Measurements from ENCODE around the gene SLC9A8. TPM values are rescaled to one million over a fixed set of nuclear protein-coding genes. Genes with fewer than 3 reads are reported as not detected.
A peak's percentile ranks its signal among the peaks of the same experiment; 100 is the strongest.

Gene SLC9A8
- total RNA-seq, 1 donor, result 7.3 TPM

GRCh38 chr20:49866051-49866450 is 53.4 kb downstream of the SLC9A8 start:
- H3K4me3 ChIP-seq (ENCODE audit: low read depth, low read length), result no peak overlapping the region
- DNase-seq (ENCODE audit: low read depth), result peak; percentile 95

GRCh38 chr20:49867453-49868215 is 55.0 kb downstream of the SLC9A8 start:
- DNase-seq (ENCODE audit: low read depth), result no peak
- TF ChIP-seq CTCF (IDR thresholded peaks at IDR 0.05; ENCODE audit: insufficient read depth, low read depth, low read length), result no peak
- no peak overlapping the region for H3K4me3 ChIP-seq (ENCODE audit: low read depth, low read length)

More at GRCh38 chr20:49866051-49866450, 53.4 kb downstream of the SLC9A8 start:
- TF ChIP-seq CTCF (IDR thresholded peaks at IDR 0.05; ENCODE audit: insufficient read depth, low read depth, low read length), result no peak

- H3K4me3 ChIP-seq (ENCODE audit: low read depth, low read length), result no peak overlapping the region
- TF ChIP-seq CTCF (IDR thresholded peaks at IDR 0.05; ENCODE audit: insufficient read depth, low read depth, low read length), result no peak
Observed at GRCh38 chr20:49868538-49868937, 55.9 kb downstream of the SLC9A8 start.

GRCh38 chr20:49868964-49869363 is 56.3 kb downstream of the SLC9A8 start:
- DNase-seq (ENCODE audit: low read depth), result no peak
- no peak for TF ChIP-seq CTCF (IDR thresholded peaks at IDR 0.05; ENCODE audit: insufficient read depth, low read depth, low read length)
- no peak overlapping the region for H3K4me3 ChIP-seq (ENCODE audit: low read depth, low read length)

More at GRCh38 chr20:49868538-49868937, 55.9 kb downstream of the SLC9A8 start:
- DNase-seq (ENCODE audit: low read depth), result no peak

GRCh38 chr20:49870261-49870660 is 57.6 kb downstream of the SLC9A8 start:
- DNase-seq (ENCODE audit: low read depth), result no peak
- TF ChIP-seq CTCF (IDR thresholded peaks at IDR 0.05; ENCODE audit: insufficient read depth, low read depth, low read length), result no peak
- H3K4me3 ChIP-seq (ENCODE audit: low read depth, low read length), result no peak overlapping the region

GRCh38 chr20:49871391-49871948 is 58.8 kb downstream of the SLC9A8 start:
- H3K4me3 ChIP-seq (ENCODE audit: low read depth, low read length), result no peak overlapping the region
- no peak for DNase-seq (ENCODE audit: low read depth)
- no peak for TF ChIP-seq CTCF (IDR thresholded peaks at IDR 0.05; ENCODE audit: insufficient read depth, low read depth, low read length)
